Hepatocyte (in vitro differentiated cells): ENCODE measurements around the gene ZNF467. TPM values are rescaled to one million over a fixed set of nuclear protein-coding genes. Genes with fewer than 3 reads are reported as not detected.

Experiments used
- DNase-seq: peaks from one replicate; pipeline ENCODE4 v3.0.0-alpha.2; 2016; ENCODE audit warnings: low spot score
- H2AFZ ChIP-seq: fragments of 200-600 bp; sonication (generic); 2 replicates; pipeline ENCODE4 v1.6.0; 2016; ENCODE audit warnings: antibody characterized with exemption, mild to moderate bottlenecking
- H3K27ac ChIP-seq: fragments of 200-600 bp; sonication (generic); 2 replicates; pipeline ENCODE4 v1.5.1; 2016; ENCODE audit warnings: mild to moderate bottlenecking
- H3K27me3 ChIP-seq: fragments of 200-600 bp; sonication (generic); 2 replicates; pipeline ENCODE4 v1.6.1; 2016
- H3K36me3 ChIP-seq: fragments of 200-600 bp; sonication (generic); replicated peaks from 2 replicates; pipeline ENCODE4 v1.5.1; 2016; ENCODE audit warnings: low read depth; ENCODE audit not compliant: insufficient read depth
- H3K4me1 ChIP-seq: fragments of 200-600 bp; sonication (generic); 2 replicates; pipeline ENCODE4 v1.5.1; 2016; ENCODE audit warnings: mild to moderate bottlenecking, moderate library complexity; ENCODE audit not compliant: insufficient read depth
- H3K4me2 ChIP-seq: fragments of 200-600 bp; sonication (generic); 2 replicates; pipeline ENCODE4 v1.6.0; 2016
- H3K4me3 ChIP-seq: fragments of 200-600 bp; sonication (generic); 2 replicates; pipeline ENCODE4 v1.5.1; 2016; ENCODE audit warnings: mild to moderate bottlenecking
- H3K79me2 ChIP-seq: fragments of 200-600 bp; sonication (generic); 2 replicates; pipeline ENCODE4 v1.6.0; 2017; ENCODE audit warnings: mild to moderate bottlenecking
- H3K9me2 ChIP-seq: fragments of 200-600 bp; sonication (generic); replicated peaks from 2 replicates; pipeline ENCODE4 v1.6.0; 2017; ENCODE audit warnings: mild to moderate bottlenecking; ENCODE audit not compliant: insufficient read depth
- H3K9me3 ChIP-seq: fragments of 200-600 bp; sonication (generic); 2 replicates; pipeline ENCODE4 v1.5.1; 2016; ENCODE audit warnings: low read depth, mild to moderate bottlenecking
- H4K20me1 ChIP-seq: fragments of 200-600 bp; sonication (generic); 2 replicates; pipeline ENCODE4 v1.6.0; 2016; ENCODE audit warnings: mild to moderate bottlenecking; ENCODE audit not compliant: insufficient read depth, poor library complexity, severe bottlenecking
- CTCF ChIP-seq: fragments of 200-600 bp; sonication (generic); IDR thresholded peaks from 2 replicates; pipeline ENCODE4 v1.5.1; 2016; ENCODE audit warnings: antibody characterized with exemption, mild to moderate bottlenecking; ENCODE audit not compliant: poor library complexity
- EZH2 ChIP-seq: fragments of 200-600 bp; sonication (generic); IDR thresholded peaks from 2 replicates; pipeline ENCODE4 v1.6.1; 2016; ENCODE audit warnings: antibody characterized with exemption, mild to moderate bottlenecking, borderline replicate concordance
- EZH2phosphoT487 ChIP-seq: fragments of 200-600 bp; sonication (generic); IDR thresholded peaks from one replicate; pipeline ENCODE4 v1.6.1; 2018; ENCODE audit warnings: antibody characterized with exemption, mild to moderate bottlenecking, low read depth, moderate library complexity; ENCODE audit not compliant: unreplicated experiment, severe bottlenecking
- WGBS: methylation state at CpG from one replicate; pipeline ENCODE4 v1.1.6; 2016; ENCODE audit warnings: low lambda C conversion rate; ENCODE audit errors: missing lambda C conversion rate; 5-methylcytosine and 5-hydroxymethylcytosine counted together
- polyA plus RNA-seq: library from polyadenylated mRNA; unstranded; fragments of >200 nt; fragmentation: Nextera tagmentation; extraction: Ambion mirVana; gene quantifications from 2 replicates; pipeline ENCODE4 v1.2.1, GENCODE V29; 2016
- total RNA-seq: library from RNA; depleted of rRNA; stranded (reverse); fragments of >200 nt; gene quantifications from 2 replicates; pipeline ENCODE4 v1.2.3, GENCODE V29; 2014

ZNF467 gene
- total and polyA plus RNA-seq, 2 experiments from 2014 or later: 7.8 to 15.6 TPM

GRCh38 chr7:149806726-149807125 lies 33.3 kb upstream of the ZNF467 start:
- Histone ChIP-seq H4K20me1 (no peaks in the 10 kb centered on the region), H3K79me2 (no peaks in the 10 kb centered on the region), H3K4me2 (no peak overlapping the region), H3K4me3 (no peak overlapping the region), H3K4me1 (no peaks in the 10 kb centered on the region), H3K36me3 (no peaks in the 10 kb centered on the region), H3K9me3 (no peaks in the 10 kb centered on the region), H3K9me2 (no peaks in the 10 kb centered on the region), H3K27me3 (no peaks in the 10 kb centered on the region), H3K27ac (no peak overlapping the region), H2AFZ (no peak overlapping the region)
- TF ChIP-seq EZH2phosphoT487: no peak
- TF ChIP-seq EZH2: no peak
- TF ChIP-seq CTCF: no peak
- WGBS: 70% methylated on average over 16 of the region's 16 CpGs
- DNase-seq: no peak

DNA sequence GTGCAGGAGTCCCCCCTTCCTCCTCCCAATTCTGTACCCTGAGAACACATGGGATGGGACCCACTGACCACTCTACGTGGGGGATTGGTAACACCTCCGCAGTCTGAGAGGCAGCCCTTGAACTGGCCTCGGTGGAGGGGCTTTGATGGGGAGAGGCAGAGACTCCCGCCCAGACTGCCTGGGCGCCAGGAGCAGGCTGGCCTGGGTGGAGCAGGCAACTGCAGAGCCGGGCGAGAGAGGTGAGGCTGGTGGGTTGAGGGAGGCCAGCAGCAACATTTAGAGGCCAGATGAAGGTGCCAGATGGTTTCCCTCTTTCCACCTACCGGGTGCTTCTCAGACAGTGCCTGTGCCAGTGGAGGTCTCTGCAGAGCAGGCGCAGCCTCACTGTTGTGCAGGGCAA lies 30.7 kb upstream of the ZNF467 start:
- H3K4me1 ChIP-seq: no peaks in the 10 kb centered on the region
- no peak overlapping the region for H3K4me2 ChIP-seq
- TF ChIP-seq EZH2phosphoT487 (no peak), CTCF (no peak), EZH2 (no peak)
- H3K9me3 ChIP-seq: no peaks in the 10 kb centered on the region
- no peak for DNase-seq
- H3K27ac ChIP-seq: no peak overlapping the region
- no peaks in the 10 kb centered on the region for H3K27me3 ChIP-seq
- 90% methylated on average over 9 of the region's 9 CpGs for WGBS
- H3K36me3 ChIP-seq: no peaks in the 10 kb centered on the region
- no peak overlapping the region for H3K4me3 ChIP-seq
- no peaks in the 10 kb centered on the region for H3K9me2 ChIP-seq
- H3K79me2 ChIP-seq: no peaks in the 10 kb centered on the region
- H2AFZ ChIP-seq: no peak overlapping the region
- no peaks in the 10 kb centered on the region for H4K20me1 ChIP-seq

GRCh38 chr7:149803551-149804074 lies 30.2 kb upstream of the ZNF467 start:
- no peaks in the 10 kb centered on the region for H4K20me1 ChIP-seq
- H3K4me3 ChIP-seq: no peak overlapping the region
- H3K9me3 ChIP-seq: no peaks in the 10 kb centered on the region
- no peaks in the 10 kb centered on the region for H3K9me2 ChIP-seq
- H3K79me2 ChIP-seq: no peaks in the 10 kb centered on the region
- no peak for TF ChIP-seq EZH2
- no peak for TF ChIP-seq EZH2phosphoT487
- TF ChIP-seq CTCF: no peak
- H2AFZ ChIP-seq: no peak overlapping the region
- H3K36me3 ChIP-seq: no peaks in the 10 kb centered on the region
- no peaks in the 10 kb centered on the region for H3K27me3 ChIP-seq
- no peak overlapping the region for H3K27ac ChIP-seq
- DNase-seq: no peak
- 86% methylated on average over 17 of the region's 17 CpGs for WGBS
- H3K4me2 ChIP-seq: no peak overlapping the region
- no peaks in the 10 kb centered on the region for H3K4me1 ChIP-seq

DNA sequence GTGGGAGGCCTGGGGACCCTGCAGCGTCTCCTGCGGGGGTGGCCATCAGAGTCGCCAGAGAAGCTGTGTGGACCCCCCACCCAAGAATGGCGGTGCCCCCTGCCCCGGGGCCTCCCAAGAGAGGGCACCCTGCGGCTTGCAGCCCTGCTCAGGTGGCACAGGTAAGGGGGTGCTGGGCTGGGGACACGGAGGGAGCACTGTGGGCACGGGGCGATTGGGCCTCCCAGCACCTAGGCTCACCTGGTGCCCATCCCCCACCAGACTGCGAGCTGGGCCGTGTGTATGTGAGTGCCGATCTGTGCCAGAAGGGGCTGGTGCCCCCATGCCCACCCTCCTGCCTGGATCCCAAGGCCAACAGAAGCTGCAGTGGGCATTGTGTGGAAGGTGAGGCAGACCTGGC lies 29.6 kb upstream of the ZNF467 start:
- no peaks in the 10 kb centered on the region for H3K4me1 ChIP-seq
- WGBS: 98% methylated on average over 11 of the region's 12 CpGs

More for the DNA sequence above, 29.6 kb upstream of the ZNF467 start:
- Histone ChIP-seq H4K20me1 (no peaks in the 10 kb centered on the region), H3K27me3 (no peaks in the 10 kb centered on the region), H2AFZ (no peak overlapping the region), H3K79me2 (no peaks in the 10 kb centered on the region), H3K27ac (no peak overlapping the region), H3K4me2 (no peak overlapping the region), H3K36me3 (no peaks in the 10 kb centered on the region), H3K9me3 (no peaks in the 10 kb centered on the region), H3K4me3 (no peak overlapping the region), H3K9me2 (no peaks in the 10 kb centered on the region)
- no peak for DNase-seq
- TF ChIP-seq EZH2 (no peak), CTCF (no peak), EZH2phosphoT487 (no peak)
